22Rv1 (cell line): ENCODE results near the gene YES1.

Source experiments
- H3K27ac ChIP-seq: fragments of 450-650 bp; 2 replicates; pipeline ENCODE4 v1.5.1; 2017
- CTCF ChIP-seq: fragments of 450-650 bp; IDR thresholded peaks from 2 replicates; pipeline ENCODE4 v1.5.1; 2017; ENCODE audit warnings: mild to moderate bottlenecking
- ZFX ChIP-seq: fragments of 450-650 bp; IDR thresholded peaks from 2 replicates; pipeline ENCODE4 v1.6.1; 2017; ENCODE audit warnings: antibody characterized with exemption, borderline replicate concordance

Gene YES1

GRCh38 chr18:841647-842370 lies 29.8 kb upstream of the YES1 start:
- TF ChIP-seq CTCF (no peak), ZFX (no peak)
- no peak overlapping the region for H3K27ac ChIP-seq

DNA sequence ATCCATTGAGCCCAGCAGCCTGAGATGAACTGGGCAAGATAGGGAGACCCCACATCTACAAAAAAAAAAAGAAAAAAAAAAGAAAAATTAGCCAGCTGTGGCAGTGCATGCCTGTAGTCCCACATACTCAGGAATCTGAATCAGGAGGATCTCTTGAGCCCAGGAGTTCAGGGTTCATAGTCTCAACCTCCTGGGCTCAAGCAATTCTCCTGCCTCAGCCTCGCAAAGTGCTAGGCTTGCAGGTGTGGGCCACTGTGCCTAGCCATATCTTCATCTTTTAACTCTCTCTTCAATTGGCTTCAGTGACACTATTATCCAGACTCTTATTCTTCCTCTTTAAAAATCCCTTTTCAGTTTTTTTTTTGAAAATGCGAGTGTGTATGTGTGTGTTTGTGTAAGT lies 28.5 kb upstream of the YES1 start:
- H3K27ac ChIP-seq = no peak overlapping the region
- no peak for TF ChIP-seq ZFX
- no peak for TF ChIP-seq CTCF

DNA sequence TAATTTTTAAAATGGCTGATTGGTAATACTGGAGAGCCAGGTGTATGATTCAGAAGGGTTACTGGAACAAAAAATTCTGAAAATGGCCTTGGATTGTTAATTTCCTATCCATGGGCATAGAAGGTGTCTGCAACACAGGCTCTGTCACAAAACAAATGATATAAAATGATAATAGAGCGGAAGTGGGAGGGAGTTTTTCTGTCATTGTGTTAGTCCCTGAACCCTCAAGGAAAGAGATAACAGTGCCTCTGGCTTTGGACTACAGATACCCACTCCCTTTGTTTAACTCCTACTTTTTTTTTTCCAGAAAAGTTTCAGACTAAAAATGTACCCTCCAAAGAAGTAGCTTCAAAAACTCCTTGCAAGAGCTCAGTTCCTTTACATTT lies 28.0 kb upstream of the YES1 start:
- no peak for TF ChIP-seq CTCF
- no peak for TF ChIP-seq ZFX

GRCh38 chr18:839224-840022 lies 27.4 kb upstream of the YES1 start:
- TF ChIP-seq ZFX (no peak), CTCF (peak; percentile 99)
- no peak overlapping the region for H3K27ac ChIP-seq

More for the DNA sequence above, 28.0 kb upstream of the YES1 start:
- H3K27ac ChIP-seq = no peak overlapping the region

DNA sequence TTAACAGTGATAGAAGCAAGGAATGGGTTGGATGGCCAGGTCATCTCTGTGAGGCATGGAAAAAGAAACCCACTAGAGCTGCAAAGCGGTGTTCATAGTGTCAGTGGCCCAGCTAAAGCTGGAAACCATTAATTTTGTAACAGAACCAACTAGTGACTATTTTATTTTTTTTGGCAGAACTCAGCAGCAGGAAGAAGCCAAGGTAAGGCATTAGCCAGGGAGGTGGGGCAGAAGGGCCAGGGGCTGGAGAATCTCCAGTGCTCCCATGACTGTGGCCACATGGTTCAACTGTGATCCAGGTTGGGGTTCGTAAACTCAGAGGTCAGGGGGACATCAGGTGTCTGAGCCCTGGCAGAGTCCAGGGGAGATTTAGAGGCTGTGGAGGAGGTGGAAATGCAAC lies 25.9 kb upstream of the YES1 start:
- H3K27ac ChIP-seq = no peak overlapping the region

GRCh38 chr18:834082-834720 lies 22.2 kb upstream of the YES1 start:
- H3K27ac ChIP-seq = no peak overlapping the region
- TF ChIP-seq ZFX = no peak
- TF ChIP-seq CTCF = no peak

More for the DNA sequence above, 25.9 kb upstream of the YES1 start:
- TF ChIP-seq ZFX (no peak), CTCF (no peak)
